PFSK-1 (cell line): ENCODE measurements around the gene ABR.

ENCODE experiments used
- FOXP2 ChIP-seq: optimal IDR thresholded peaks from 2 replicates; pipeline ENCODE3; 2011; ENCODE audit warnings: borderline replicate concordance, control low read depth, inconsistent platforms; ENCODE audit not compliant: insufficient read depth; ENCODE audit errors: extremely low read length, extremely low read depth
- POLR2AphosphoS5 ChIP-seq: IDR thresholded peaks from 2 replicates; pipeline ENCODE4 v1.6.1; 2012; ENCODE audit warnings: low read depth, mild to moderate bottlenecking, control low read depth, low read length, moderate library complexity
- SIN3A ChIP-seq: IDR thresholded peaks from 2 replicates; pipeline ENCODE4 v1.6.1; 2012; ENCODE audit warnings: mild to moderate bottlenecking, low read length, moderate library complexity, borderline replicate concordance; ENCODE audit not compliant: insufficient read depth
- TAF1 ChIP-seq: IDR thresholded peaks from 2 replicates; pipeline ENCODE4 v1.6.1; 2012; ENCODE audit warnings: low read length, control low read depth, borderline replicate concordance; ENCODE audit not compliant: insufficient read depth
- TF ChIP-seq, protein P1 (sequence below), 2 experiments: IDR thresholded peaks; 2 replicates each; pipeline versions ENCODE4 v1.6.1 to v1.8.0; 2011 to 2012; ENCODE audit warnings: low read depth in 2 of 2, low read length in 2 of 2, control low read depth in 1 of 2, inconsistent platforms in 1 of 2, mild to moderate bottlenecking in 1 of 2, moderate library complexity in 1 of 2; ENCODE audit not compliant: insufficient read depth in 1 of 2

The ABR gene

DNA sequence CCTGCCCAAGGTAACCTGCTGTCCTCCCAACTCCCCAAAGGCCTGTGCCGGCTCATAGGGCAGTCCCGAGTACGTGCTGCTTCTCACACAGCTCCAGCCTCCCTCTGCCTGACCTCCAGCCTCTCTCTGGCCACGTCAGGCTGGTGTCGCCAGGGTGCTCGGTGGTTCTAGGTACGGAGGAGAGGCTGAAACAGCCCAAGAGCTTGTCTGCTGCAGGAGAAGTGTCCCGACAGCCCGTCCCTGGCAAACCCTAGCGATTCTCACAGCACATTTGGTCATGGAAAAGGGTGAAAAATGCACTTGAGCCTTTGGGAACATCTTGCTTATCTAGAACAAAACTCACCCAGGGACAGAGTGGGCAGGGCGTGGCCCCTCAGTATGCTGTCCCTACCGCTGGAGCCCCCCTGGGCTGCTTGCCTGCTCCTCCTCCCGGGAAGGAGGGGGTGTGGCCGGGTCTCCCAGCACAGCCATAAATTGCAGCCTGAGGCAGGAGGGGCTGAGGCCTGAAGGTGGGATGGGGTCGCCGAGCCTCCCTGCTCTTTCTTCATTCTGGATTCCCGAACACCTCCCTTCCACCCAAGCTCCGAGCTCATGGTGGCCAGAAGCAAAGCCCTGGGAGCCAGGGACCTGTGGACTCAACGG is 142.4 kb downstream of the ABR start:
- no peak for TF ChIP-seq TAF1
- no peak for TF ChIP-seq FOXP2
- TF ChIP-seq, protein P1, sequence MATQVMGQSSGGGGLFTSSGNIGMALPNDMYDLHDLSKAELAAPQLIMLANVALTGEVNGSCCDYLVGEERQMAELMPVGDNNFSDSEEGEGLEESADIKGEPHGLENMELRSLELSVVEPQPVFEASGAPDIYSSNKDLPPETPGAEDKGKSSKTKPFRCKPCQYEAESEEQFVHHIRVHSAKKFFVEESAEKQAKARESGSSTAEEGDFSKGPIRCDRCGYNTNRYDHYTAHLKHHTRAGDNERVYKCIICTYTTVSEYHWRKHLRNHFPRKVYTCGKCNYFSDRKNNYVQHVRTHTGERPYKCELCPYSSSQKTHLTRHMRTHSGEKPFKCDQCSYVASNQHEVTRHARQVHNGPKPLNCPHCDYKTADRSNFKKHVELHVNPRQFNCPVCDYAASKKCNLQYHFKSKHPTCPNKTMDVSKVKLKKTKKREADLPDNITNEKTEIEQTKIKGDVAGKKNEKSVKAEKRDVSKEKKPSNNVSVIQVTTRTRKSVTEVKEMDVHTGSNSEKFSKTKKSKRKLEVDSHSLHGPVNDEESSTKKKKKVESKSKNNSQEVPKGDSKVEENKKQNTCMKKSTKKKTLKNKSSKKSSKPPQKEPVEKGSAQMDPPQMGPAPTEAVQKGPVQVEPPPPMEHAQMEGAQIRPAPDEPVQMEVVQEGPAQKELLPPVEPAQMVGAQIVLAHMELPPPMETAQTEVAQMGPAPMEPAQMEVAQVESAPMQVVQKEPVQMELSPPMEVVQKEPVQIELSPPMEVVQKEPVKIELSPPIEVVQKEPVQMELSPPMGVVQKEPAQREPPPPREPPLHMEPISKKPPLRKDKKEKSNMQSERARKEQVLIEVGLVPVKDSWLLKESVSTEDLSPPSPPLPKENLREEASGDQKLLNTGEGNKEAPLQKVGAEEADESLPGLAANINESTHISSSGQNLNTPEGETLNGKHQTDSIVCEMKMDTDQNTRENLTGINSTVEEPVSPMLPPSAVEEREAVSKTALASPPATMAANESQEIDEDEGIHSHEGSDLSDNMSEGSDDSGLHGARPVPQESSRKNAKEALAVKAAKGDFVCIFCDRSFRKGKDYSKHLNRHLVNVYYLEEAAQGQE (IDR thresholded peaks at IDR 0.05; ENCODE audit: insufficient read depth in 1 of 2, low read depth in 2 of 2, low read length in 2 of 2), result no peak
- no peak for TF ChIP-seq POLR2AphosphoS5
- TF ChIP-seq SIN3A, result no peak

DNA sequence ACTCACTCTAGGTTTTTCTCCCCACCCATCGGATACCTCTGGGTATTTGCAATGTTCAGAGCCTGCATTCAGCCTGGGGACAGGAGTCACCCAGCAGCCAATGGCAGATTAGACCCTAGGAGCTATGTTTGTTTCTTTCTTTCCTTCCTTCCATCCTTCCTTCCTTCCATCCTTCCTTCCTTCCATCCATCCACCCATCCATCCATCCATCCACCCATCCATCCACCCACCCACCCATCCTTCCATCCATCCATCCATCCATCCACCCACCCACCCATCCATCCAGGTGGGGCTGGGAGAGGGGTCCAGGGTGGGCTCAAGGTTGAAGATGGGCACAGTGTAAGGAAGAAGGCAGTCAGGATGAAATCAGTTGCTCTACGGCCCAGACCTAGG is 142.9 kb downstream of the ABR start:
- TF ChIP-seq SIN3A (no peak), TAF1 (no peak), POLR2AphosphoS5 (no peak), FOXP2 (no peak)
- TF ChIP-seq, protein P1 (IDR thresholded peaks at IDR 0.05; ENCODE audit: insufficient read depth in 1 of 2, low read depth in 2 of 2, low read length in 2 of 2), result no peak

DNA sequence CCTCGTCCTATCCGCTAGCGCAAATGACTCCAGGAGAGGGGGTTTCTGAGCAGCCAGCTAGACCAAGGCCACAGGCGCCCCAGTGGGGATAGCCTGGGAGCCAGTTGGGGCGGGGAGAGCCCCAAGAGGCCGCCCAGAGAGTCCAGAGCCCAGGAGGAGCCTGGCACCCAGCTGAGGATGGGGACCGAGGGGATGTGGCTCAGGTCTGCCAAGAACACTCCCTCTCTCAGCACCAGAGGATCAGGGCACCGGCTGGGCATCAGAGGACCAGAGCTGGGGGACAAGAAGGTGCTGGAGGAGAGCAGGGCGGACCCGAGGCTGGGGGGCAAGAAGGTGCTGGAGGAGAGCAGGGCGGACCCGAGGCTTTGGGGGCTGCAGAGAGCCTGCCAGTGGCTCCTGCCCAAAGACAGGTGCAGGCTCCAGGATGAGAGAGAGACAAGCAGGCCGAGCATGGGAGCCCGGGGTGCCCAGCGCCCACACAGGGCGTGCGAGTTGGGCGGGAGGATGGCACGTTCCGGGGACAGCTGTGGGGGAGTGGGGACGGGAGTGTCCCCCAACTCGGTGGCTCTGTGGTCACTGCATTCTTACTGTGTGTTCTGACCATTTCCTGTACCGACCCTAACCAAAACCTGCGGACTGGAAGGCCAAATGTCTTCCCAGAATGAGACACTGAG is 143.5 kb downstream of the ABR start:
- no peak for TF ChIP-seq POLR2AphosphoS5
- TF ChIP-seq SIN3A, result no peak
- TF ChIP-seq, protein P1 (IDR thresholded peaks at IDR 0.05; ENCODE audit: insufficient read depth in 1 of 2, low read depth in 2 of 2, low read length in 2 of 2), result no peak
- TF ChIP-seq FOXP2, result no peak
- TF ChIP-seq TAF1, result no peak

DNA sequence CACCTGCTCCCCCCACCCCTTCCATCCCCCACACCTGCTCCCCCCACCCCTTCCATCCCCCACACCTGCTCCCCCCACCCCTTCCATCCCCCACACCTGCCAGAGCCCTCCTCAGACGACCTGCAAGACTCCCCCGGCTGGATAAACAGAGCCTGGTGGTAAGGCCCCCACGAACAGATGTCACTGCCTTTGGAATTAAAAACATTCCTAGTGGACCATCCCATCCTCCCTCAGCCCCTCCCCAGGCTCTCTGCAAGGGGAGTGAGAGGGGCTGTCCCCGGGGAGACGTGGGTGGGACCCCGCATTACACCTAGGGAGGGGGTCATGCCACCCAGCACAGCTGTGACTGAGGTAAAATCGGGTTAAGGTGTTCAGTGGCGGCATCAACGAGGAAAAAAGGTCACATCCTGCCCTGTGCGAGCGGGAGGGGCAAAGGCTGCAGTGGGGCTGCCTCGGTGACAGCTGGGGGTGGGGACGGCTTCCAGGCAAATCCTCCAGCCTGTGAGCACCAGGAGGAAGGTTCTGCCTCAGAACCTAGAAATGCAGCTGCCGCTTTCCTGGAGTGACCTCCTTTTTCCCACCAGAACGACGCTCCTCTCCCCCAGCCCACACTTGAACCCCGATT is 144.1 kb downstream of the ABR start:
- TF ChIP-seq SIN3A (no peak), FOXP2 (no peak), TAF1 (no peak), POLR2AphosphoS5 (no peak)
- TF ChIP-seq, protein P1 (IDR thresholded peaks at IDR 0.05; ENCODE audit: insufficient read depth in 1 of 2, low read depth in 2 of 2, low read length in 2 of 2), result no peak
